Activated CD4-positive, alpha-beta T cell treated with anti-CD3 and anti-CD28 coated beads for 48 hours (primary cell): ENCODE results near the gene AZIN2.
A peak's percentile ranks its signal among the peaks of the same experiment; 100 is the strongest.
"Not testable (repeated sequence)": the region's sequence is repeated elsewhere in the genome, so short reads cannot be mapped to it uniquely, and the experiment has no call there.

ENCODE experiments used
- DNase-seq: peaks from one replicate; pipeline ENCODE4 v3.0.0-alpha.2; 2020

AZIN2 gene

GRCh38 chr1:33060579-33061083 lies 20.3 kb upstream of the AZIN2 start:
- DNase-seq: no peak

GRCh38 chr1:33061834-33062233 lies 19.1 kb upstream of the AZIN2 start:
- DNase-seq: no peak

GRCh38 chr1:33064284-33064683 lies 16.7 kb upstream of the AZIN2 start:
- peak; percentile 25 for DNase-seq

GRCh38 chr1:33065301-33065700 lies 15.7 kb upstream of the AZIN2 start:
- no peak for DNase-seq

GRCh38 chr1:33066477-33066876 lies 14.5 kb upstream of the AZIN2 start:
- DNase-seq: not testable (repeated sequence)

- DNase-seq: not testable (repeated sequence)
These were observed 12.8 kb upstream of the AZIN2 start for GRCh38 chr1:33068108-33068507.

GRCh38 chr1:33070628-33071027 lies 10.3 kb upstream of the AZIN2 start:
- DNase-seq: no peak

GRCh38 chr1:33072707-33073106 lies 8.2 kb upstream of the AZIN2 start:
- no peak for DNase-seq

GRCh38 chr1:33074193-33074945 lies 6.6 kb upstream of the AZIN2 start:
- DNase-seq: no peak

- DNase-seq: no peak
These were observed 2.8 kb upstream of the AZIN2 start for GRCh38 chr1:33078030-33078591.

GRCh38 chr1:33080373-33080772 lies 580 bp upstream of the AZIN2 start:
- no peak for DNase-seq

GRCh38 chr1:33081554-33082305 lies 777 bp downstream of the AZIN2 start:
- no peak for DNase-seq

GRCh38 chr1:33082575-33083108 lies 1.7 kb downstream of the AZIN2 start:
- DNase-seq: no peak

GRCh38 chr1:33085332-33085731 lies 4.4 kb downstream of the AZIN2 start:
- DNase-seq: no peak

- DNase-seq: peak; percentile 56
These were observed 5.5 kb downstream of the AZIN2 start for GRCh38 chr1:33086384-33086850.

GRCh38 chr1:33087677-33088076 lies 6.7 kb downstream of the AZIN2 start:
- DNase-seq: no peak

- DNase-seq: no peak
These were observed 7.4 kb downstream of the AZIN2 start for GRCh38 chr1:33088119-33088906.

GRCh38 chr1:33089457-33089856 lies 8.5 kb downstream of the AZIN2 start:
- no peak for DNase-seq

- no peak for DNase-seq
These were observed 11.5 kb downstream of the AZIN2 start for GRCh38 chr1:33092438-33092837.

GRCh38 chr1:33093004-33093403 lies 12.1 kb downstream of the AZIN2 start:
- no peak for DNase-seq

GRCh38 chr1:33094486-33094885 lies 13.5 kb downstream of the AZIN2 start:
- no peak for DNase-seq

- peak; percentile 29 for DNase-seq
These were observed 14.1 kb downstream of the AZIN2 start for GRCh38 chr1:33094971-33095604.
